HG02938 (cell line): Measurements from ENCODE around the gene KCNMA1.

Experiments used
- ATAC-seq: cut with Tn5 transposase; IDR thresholded peaks from one replicate; pipeline ENCODE4 v1.9.1; 2021; ENCODE audit warnings: mild to moderate bottlenecking, moderate library complexity; ENCODE audit not compliant: unreplicated experiment

The KCNMA1 gene

GRCh38 chr10:77202857-77203256 is 434.8 kb downstream of the KCNMA1 start:
- ATAC-seq, result no peak

- no peak for ATAC-seq
Measured at GRCh38 chr10:77201135-77202106, 436.2 kb downstream of the KCNMA1 start.

GRCh38 chr10:77197544-77197943 is 440.1 kb downstream of the KCNMA1 start:
- ATAC-seq, result no peak

GRCh38 chr10:77196614-77197013 is 441.0 kb downstream of the KCNMA1 start:
- no peak for ATAC-seq

GRCh38 chr10:77195101-77195500 is 442.5 kb downstream of the KCNMA1 start:
- no peak for ATAC-seq

GRCh38 chr10:77193001-77193400 is 444.6 kb downstream of the KCNMA1 start:
- no peak for ATAC-seq

- ATAC-seq, result no peak
Measured at GRCh38 chr10:77192402-77192801, 445.2 kb downstream of the KCNMA1 start.

GRCh38 chr10:77191324-77192049 is 446.1 kb downstream of the KCNMA1 start:
- ATAC-seq, result no peak

GRCh38 chr10:77190291-77190690 is 447.3 kb downstream of the KCNMA1 start:
- no peak for ATAC-seq

GRCh38 chr10:77189520-77189919 is 448.1 kb downstream of the KCNMA1 start:
- ATAC-seq, result no peak

- no peak for ATAC-seq
Measured at GRCh38 chr10:77189075-77189474, 448.5 kb downstream of the KCNMA1 start.

- ATAC-seq, result no peak
Measured at GRCh38 chr10:77188521-77188920, 449.1 kb downstream of the KCNMA1 start.

GRCh38 chr10:77188000-77188395 is 449.6 kb downstream of the KCNMA1 start:
- ATAC-seq, result no peak

- ATAC-seq, result no peak
Measured at GRCh38 chr10:77187376-77187999, 450.1 kb downstream of the KCNMA1 start.

- ATAC-seq, result no peak
Measured at GRCh38 chr10:77186936-77187335, 450.7 kb downstream of the KCNMA1 start.

GRCh38 chr10:77185696-77186095 is 451.9 kb downstream of the KCNMA1 start:
- ATAC-seq, result no peak

GRCh38 chr10:77182803-77183202 is 454.8 kb downstream of the KCNMA1 start:
- no peak for ATAC-seq

- no peak for ATAC-seq
Measured at GRCh38 chr10:77180794-77181193, 456.8 kb downstream of the KCNMA1 start.

GRCh38 chr10:77180104-77180503 is 457.5 kb downstream of the KCNMA1 start:
- no peak for ATAC-seq

GRCh38 chr10:77179015-77179695 is 458.5 kb downstream of the KCNMA1 start:
- no peak for ATAC-seq

- ATAC-seq, result no peak
Measured at GRCh38 chr10:77177589-77177988, 460.0 kb downstream of the KCNMA1 start.
